ENCODE results near the gene RGS3.

- TF ChIP-seq CTCF (IDR thresholded peaks at IDR 0.05), result no peak
- TF ChIP-seq POLR2AphosphoS5 (IDR thresholded peaks at IDR 0.05), result no peak
Measured at GRCh38 chr9:113541019-113541900, 77.7 kb downstream of the RGS3 start.

Data from sigmoid colon (tissue), 4 donors.